Measurements from ENCODE around the gene PLXNA2. TPM values are rescaled to one million over a fixed set of nuclear protein-coding genes. Genes with fewer than 3 reads are reported as not detected.
A peak's percentile ranks its signal among the peaks of the same experiment; 100 is the strongest.

PLXNA2 gene
- total and polyA plus RNA-seq, 2 of the 8 experiments (the other 6 are each of a cell fraction or from before 2014, with no cell fraction given) = 0.33 to 1.5 TPM

DNA sequence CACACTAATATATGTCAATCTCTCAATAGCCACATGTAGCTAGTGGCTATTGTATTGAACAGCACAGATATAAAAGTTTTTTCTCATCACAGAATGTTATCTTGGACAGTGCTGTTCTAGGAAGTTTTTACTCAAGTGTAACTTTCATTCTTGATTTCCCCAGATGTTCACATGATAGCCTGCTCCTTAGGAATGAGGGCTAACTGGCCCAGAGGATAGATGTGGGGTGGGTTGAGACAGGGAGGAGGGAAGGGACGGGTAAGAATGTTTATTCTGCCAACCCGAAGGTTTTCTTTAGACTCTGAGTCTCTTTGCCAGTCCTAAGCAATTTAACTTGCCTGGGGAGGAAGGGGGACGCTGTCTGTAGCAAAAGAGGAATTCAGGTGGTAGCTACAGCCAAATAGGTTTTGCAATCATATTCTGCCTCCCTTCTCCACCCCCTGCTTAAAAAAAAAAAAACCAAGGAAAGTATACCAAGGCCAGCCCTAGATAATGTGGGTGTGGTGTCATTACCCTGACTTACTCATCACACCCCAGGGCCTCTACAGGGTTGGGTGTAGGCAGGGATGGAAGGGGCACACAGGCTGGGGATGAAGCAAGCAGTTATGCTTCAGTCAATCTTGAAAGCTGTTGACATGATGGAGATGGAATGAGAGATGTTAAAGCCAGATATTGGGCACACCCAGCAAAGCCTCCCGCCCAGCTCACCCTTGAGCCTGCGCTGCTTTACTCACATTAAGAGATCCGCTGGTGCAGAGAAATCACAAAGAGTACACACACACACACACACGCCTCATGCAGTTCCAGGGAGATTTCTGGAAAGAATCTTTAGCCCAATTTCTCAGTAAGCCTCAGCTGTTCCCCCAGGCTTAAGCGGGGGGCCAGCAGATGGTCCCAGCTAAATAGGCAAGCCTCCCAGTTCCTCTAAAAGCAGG, 59.9 kb downstream of the PLXNA2 start:
- no peak overlapping the region for H2BK120ac ChIP-seq (replicated peaks; ENCODE audit: low read depth, low read length)
- no peak overlapping the region for H4K91ac ChIP-seq (replicated peaks; ENCODE audit: insufficient read length, low read length)
- no peaks in the 10 kb centered on the region for H4K20me1 ChIP-seq (replicated peaks in 1 of 2; ENCODE audit: control insufficient read depth in 1 of 2, insufficient read depth in 2 of 2, low read length in 2 of 2)
- no peak for TF ChIP-seq POLR2AphosphoS5 (IDR thresholded peaks at IDR 0.05; ENCODE audit: low read depth, low read length)
- no peak for TF ChIP-seq HDAC2 (IDR thresholded peaks at IDR 0.05; ENCODE audit: borderline replicate concordance in 1 of 2, low read depth in 2 of 2, low read length in 2 of 2)
- TF ChIP-seq KDM5A (IDR thresholded peaks at IDR 0.05; ENCODE audit: low read length) = no peak
- TF ChIP-seq RFX5 (IDR thresholded peaks at IDR 0.05; ENCODE audit: borderline replicate concordance, low read depth, low read length) = no peak
- no peak for TF ChIP-seq SRF (IDR thresholded peaks at IDR 0.05; ENCODE audit: low read depth, low read length)
- no peak for TF ChIP-seq SP4 (IDR thresholded peaks at IDR 0.05; ENCODE audit: low read length)
- TF ChIP-seq JUN (IDR thresholded peaks at IDR 0.05; ENCODE audit: low read depth, low read length) = no peak
- TF ChIP-seq RAD21 (IDR thresholded peaks at IDR 0.05 in 1 of 2, conservative IDR thresholded peaks at IDR 0.05 in 1 of 2; ENCODE audit: low read depth in 2 of 2, low read length in 2 of 2) = no peak
- no peak for TF ChIP-seq ZNF274 (IDR thresholded peaks at IDR 0.05; ENCODE audit: borderline replicate concordance, extremely low read depth, low read length)
- no peak for TF ChIP-seq RXRA (IDR thresholded peaks at IDR 0.05; ENCODE audit: insufficient read depth, low read depth, low read length)
- TF ChIP-seq YY1 (IDR thresholded peaks at IDR 0.05; ENCODE audit: low read depth, low read length) = no peak
- TF ChIP-seq CHD2 (IDR thresholded peaks at IDR 0.05; ENCODE audit: low read length) = no peak
- no peak overlapping the region for H2BK5ac ChIP-seq (ENCODE audit: low read depth, low read length)
- H3K27ac ChIP-seq (ENCODE audit: low read depth, low read length) = no peak overlapping the region
- H3K4ac ChIP-seq (replicated peaks; ENCODE audit: insufficient read length, low read depth, low read length) = no peak overlapping the region
- peaks cover 0 to 4% (median 2%) of the 10 kb centered on the region in 4 experiments; a peak in 5 of 7 replicates for H3K4me1 ChIP-seq (replicated peaks in 1 of 4; ENCODE audit: control insufficient read depth in 3 of 4, insufficient read depth in 4 of 4, low read length in 3 of 4)
- CTCF ChIA-PET (ENCODE audit: partially characterized antibody) = interaction anchor here (0.9 to 3.6 kb wide), 9 partner anchors 14 to 160 kb away, joined by 3 to 9 read pairs (median 3); partner anchors contain the start of gene PLXNA2
- H2AFZ ChIP-seq (ENCODE audit: low read length) = no peak overlapping the region
- no peak overlapping the region for H2BK20ac ChIP-seq (ENCODE audit: low read length)
- H3K79me2 ChIP-seq (ENCODE audit: control insufficient read depth in 1 of 2, insufficient read depth in 2 of 2, low read length in 2 of 2) = no peaks in the 10 kb centered on the region
- H3K27me3 ChIP-seq (replicated peaks in 1 of 4; ENCODE audit: control insufficient read depth in 3 of 4, extremely low read depth in 1 of 4, insufficient read depth in 3 of 4, low read length in 3 of 4) = no peaks in the 10 kb centered on the region; a peak in 2 of 7 replicates
- H3K56ac ChIP-seq (replicated peaks; ENCODE audit: insufficient read length, low read depth, low read length) = no peak overlapping the region
- no peak overlapping the region for H3K23ac ChIP-seq (ENCODE audit: insufficient read length)
- no peak overlapping the region for H3K9ac ChIP-seq (replicated peaks in 1 of 4; ENCODE audit: extremely low read depth in 1 of 4, low read depth in 3 of 4, low read length in 3 of 4)
- no peak overlapping the region for H2AK5ac ChIP-seq (ENCODE audit: low read depth, low read length)
- no peak overlapping the region for H3K18ac ChIP-seq (ENCODE audit: extremely low read depth, low read length)
- H3K4me3 ChIP-seq (ENCODE audit: extremely low read depth in 1 of 4, insufficient read depth in 2 of 4, low read depth in 3 of 4, low read length in 4 of 4) = no peak overlapping the region
- FAIRE-seq (no peak), DNase-seq (ENCODE audit: low read depth in 1 of 2, low spot score in 2 of 2) (no peak)
- no peaks in the 10 kb centered on the region for H3K9me3 ChIP-seq (ENCODE audit: insufficient read depth in 2 of 2, low read depth in 1 of 2, low read length in 1 of 2)
- no peaks in the 10 kb centered on the region for H3K36me3 ChIP-seq (ENCODE audit: control insufficient read depth in 2 of 4, insufficient read depth in 4 of 4, low read length in 3 of 4)
- H2BK12ac ChIP-seq (ENCODE audit: low read depth, low read length) = 0 out of 2 replicates have a peak overlapping the region, but pooled peaks have one; percentile 68
- no peak overlapping the region for H4K8ac ChIP-seq (ENCODE audit: extremely low read depth, insufficient read depth, low read length)
- H3K79me1 ChIP-seq (ENCODE audit: low read depth, low read length) = no peaks in the 10 kb centered on the region
- H3K4me2 ChIP-seq (ENCODE audit: insufficient read depth in 1 of 2, low read depth in 2 of 2, low read length in 2 of 2) = no peak overlapping the region
- H2BK15ac ChIP-seq (ENCODE audit: low read length) = no peak overlapping the region
- POLR2A ChIA-PET (ENCODE audit: partially characterized antibody) = no interaction called here
- no peak overlapping the region for H3K14ac ChIP-seq (ENCODE audit: insufficient read length)
- H4K5ac ChIP-seq (ENCODE audit: insufficient read length, low read depth, low read length) = no peak overlapping the region
- H3K23me2 ChIP-seq (ENCODE audit: low read depth, low read length) = no peaks in the 10 kb centered on the region
- WGBS, 2 experiments (ENCODE audit: extremely low coverage in 1 of 2, insufficient coverage in 1 of 2, insufficient read length in 1 of 2, insufficient replicate concordance in 2 of 2, low coverage in 1 of 2, low lambda C conversion rate in 2 of 2, missing lambda C conversion rate in 1 of 2) = 81% methylated on average over 8 of the region's 8 CpGs; no CpG with 5 or more reads in 1 of the 2 experiments
